GM08714 (cell line): ENCODE results near the gene RIPOR3.
"Not testable (repeated sequence)": the region's sequence is repeated elsewhere in the genome, so short reads cannot be mapped to it uniquely, and the experiment has no call there.

Experiments
- H3K4me3 ChIP-seq: fragments of 200-500 bp; sonication (Bioruptor generic); 2 replicates; pipeline ENCODE4 v1.5.1; 2014; ENCODE audit warnings: mild to moderate bottlenecking, low read length, inconsistent platforms
- ZNF274 ChIP-seq: IDR thresholded peaks from 2 replicates; pipeline ENCODE4 v1.6.1; 2012; ENCODE audit warnings: mild to moderate bottlenecking, low read depth, low read length

The RIPOR3 gene

DNA sequence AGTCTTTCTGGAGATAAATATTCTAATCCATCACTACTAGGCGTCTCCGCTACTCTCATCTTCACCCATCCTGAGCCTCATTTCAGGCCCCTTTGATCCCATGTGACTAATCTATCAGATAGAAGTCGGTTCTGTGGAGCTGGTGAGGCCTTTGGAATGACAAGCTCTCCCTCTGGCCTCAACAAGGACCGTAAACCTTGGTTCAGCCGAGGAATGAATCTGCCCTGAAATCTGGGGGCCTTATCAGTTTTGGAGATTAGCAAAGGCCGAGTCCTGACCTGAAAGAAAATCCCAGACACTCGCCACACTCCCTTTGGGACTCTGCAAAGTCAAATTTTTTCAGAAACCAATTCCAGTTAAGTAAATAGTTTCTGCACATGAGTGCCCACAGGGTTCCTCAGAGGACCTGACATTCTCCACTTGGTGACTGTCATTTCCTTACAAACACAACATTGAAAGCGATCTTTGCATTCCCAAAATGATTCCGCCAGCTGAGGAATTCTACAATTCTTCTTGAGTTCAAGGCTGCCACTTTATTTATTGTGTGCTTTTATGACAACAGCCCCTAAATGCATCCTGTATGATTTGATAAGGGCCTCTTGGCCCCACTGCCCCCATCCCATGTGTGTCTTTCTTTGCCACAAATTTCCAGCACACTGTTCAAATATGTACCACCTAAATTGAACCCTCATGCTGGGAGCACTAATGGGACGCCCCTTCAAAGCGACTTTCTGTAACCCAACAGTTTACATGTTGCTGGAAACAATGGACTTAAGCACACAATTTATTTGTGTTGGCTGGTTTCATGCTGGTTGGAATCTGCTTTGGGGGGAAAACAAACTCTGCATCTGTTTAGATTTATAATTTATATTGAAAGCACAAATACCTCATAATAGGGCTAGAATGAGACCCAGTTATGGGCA is 10.0 kb upstream of the RIPOR3 start:
- no peak overlapping the region for H3K4me3 ChIP-seq
- no peak for TF ChIP-seq ZNF274

DNA sequence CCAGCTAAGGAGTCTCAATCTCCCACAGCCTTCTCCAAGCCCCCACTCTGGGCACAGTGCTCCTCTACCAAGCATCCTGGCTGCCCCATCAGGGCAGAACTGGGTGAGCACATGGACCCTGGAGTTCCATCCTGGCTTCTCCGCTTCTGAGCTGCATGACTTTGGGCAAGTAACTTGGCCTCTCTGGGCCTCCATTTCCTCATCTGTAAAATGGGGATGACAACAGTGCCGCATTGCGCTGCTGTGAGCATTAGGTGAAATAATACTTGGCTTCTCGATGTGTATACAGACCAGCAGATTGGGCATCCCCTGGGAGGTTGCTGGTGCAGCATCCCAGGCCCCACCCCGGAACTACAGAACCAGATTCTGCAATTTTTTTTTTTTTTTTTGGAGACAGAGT is 8.3 kb upstream of the RIPOR3 start:
- H3K4me3 ChIP-seq: no peak overlapping the region
- no peak for TF ChIP-seq ZNF274

GRCh38 chr20:50698255-50698654 is 6.9 kb upstream of the RIPOR3 start:
- not testable (repeated sequence) for H3K4me3 ChIP-seq

- no peak overlapping the region for H3K4me3 ChIP-seq
- TF ChIP-seq ZNF274: no peak
Observed at GRCh38 chr20:50695135-50695872, 4.0 kb upstream of the RIPOR3 start.

- no peak for TF ChIP-seq ZNF274
- no peak overlapping the region for H3K4me3 ChIP-seq
Observed at GRCh38 chr20:50694379-50695134, 3.2 kb upstream of the RIPOR3 start.

- no peak overlapping the region for H3K4me3 ChIP-seq
- TF ChIP-seq ZNF274: no peak
Observed at GRCh38 chr20:50693001-50693400, 1.7 kb upstream of the RIPOR3 start.

DNA sequence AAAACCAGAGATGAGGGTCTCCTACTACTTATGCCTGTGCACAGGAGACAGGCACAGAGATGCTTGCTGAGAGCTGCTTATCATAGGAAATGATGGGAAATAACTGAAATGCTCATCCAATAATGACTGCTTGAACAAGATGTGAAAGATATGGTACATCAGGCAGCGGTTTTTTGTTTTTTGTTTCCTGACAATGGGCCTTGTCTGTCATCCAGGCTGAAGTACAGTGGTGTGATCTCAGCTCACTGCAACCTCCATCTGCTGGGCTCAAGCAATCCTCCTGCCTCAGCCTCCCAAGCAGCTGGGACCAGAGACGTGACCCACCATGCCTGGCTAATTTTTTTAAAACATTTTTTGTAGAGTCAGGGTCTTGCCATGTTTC is 1.2 kb upstream of the RIPOR3 start:
- H3K4me3 ChIP-seq: no peak overlapping the region
- TF ChIP-seq ZNF274: no peak

DNA sequence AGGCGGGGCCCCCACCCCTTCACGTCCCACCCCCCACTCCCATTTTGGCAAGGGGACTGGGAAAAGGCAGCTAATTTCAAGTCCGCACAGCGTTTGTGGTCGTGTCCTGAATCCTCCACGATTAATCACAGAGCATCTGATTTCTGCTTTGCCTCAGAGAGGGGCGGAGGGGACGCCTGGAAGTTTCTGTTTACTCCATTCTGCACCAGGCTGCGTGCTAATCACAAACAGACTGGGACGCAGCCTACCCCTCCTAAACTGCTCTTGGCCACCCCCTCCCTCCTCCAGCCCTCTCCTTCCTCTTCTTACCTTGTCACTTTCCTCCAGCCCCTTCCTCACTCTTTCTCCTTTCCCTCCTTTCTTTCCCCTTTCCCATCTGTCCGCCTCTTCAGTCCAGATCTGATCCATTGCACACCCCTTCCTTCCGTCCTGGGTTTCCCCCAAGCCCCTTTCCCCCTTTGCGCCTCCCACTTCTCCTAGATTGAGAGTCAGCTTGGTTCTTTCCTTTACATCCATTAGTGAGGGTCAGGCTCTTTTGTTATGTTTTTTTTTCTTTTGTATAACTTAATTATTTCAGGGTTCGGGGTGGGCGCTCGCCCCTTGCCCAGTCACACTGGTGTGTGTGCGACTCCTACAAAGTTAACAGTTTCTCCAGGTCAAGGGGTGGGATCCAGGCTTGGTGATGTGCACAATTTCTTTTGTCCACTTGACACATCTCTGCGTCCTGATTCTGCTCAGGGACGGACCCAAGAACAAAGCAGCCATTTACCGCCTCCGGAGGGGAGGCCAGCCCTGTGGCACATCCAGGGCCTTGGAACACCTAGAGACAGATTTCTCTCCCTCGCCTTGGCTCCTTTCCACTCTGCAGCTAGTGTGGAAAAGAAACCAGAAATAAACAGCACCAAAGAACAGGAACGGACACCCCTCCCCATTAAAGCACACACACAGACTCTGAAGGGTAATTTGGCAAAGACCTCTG is 520 bp upstream of the RIPOR3 start:
- H3K4me3 ChIP-seq: no peak overlapping the region
- TF ChIP-seq ZNF274: no peak

- H3K4me3 ChIP-seq: no peak overlapping the region
- no peak for TF ChIP-seq ZNF274
Observed at GRCh38 chr20:50689864-50690649, 1.3 kb downstream of the RIPOR3 start.

GRCh38 chr20:50688256-50688975 is 2.9 kb downstream of the RIPOR3 start:
- TF ChIP-seq ZNF274: no peak

DNA sequence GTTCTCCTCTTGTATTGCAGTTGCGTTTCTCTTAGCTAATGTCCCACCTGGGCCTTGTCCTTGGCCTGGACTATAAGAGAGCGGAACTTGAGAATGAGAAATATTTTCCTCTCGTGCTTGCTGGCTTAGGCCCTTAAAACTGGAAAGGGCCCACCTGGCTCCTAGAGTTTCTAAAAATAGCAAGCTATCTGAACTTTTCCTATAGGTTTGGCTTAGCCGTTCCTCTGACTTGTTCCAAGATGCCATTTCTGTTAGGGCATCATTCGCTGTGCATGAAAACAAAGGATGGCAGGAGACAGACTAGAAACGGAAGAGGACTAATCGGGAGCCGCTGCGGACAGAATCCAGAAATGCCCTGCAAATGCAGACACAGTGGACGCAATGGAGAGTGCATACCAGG is 4.5 kb downstream of the RIPOR3 start:
- no peak overlapping the region for H3K4me3 ChIP-seq
- TF ChIP-seq ZNF274: no peak

More at GRCh38 chr20:50688256-50688975, 2.9 kb downstream of the RIPOR3 start:
- H3K4me3 ChIP-seq: no peak overlapping the region

DNA sequence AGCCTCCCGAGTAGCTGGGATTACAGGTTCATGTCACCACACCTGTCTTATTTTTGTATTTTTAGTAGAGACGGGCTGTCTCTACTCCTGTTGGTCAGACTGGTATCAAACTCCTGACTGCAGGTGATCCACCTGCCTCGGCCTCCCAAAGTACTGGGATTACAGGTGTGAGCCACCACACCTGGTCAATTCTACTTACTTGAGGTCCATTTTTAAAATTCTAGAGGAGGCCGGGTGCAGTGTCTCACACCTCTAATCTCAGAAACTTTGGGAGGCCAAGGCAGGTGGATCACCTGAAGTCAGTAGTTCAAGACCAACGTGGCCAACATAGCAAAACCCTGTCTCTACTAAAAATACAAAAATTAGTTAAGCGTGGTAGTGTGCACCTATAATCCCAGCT is 7.8 kb downstream of the RIPOR3 start:
- H3K4me3 ChIP-seq: no peak overlapping the region
- no peak for TF ChIP-seq ZNF274
